Glomerular visceral epithelial cell (primary cell): Measurements from ENCODE around the gene FREY1.
A peak's percentile ranks its signal among the peaks of the same experiment; 100 is the strongest.
"Not testable (repeated sequence)": the region's sequence is repeated elsewhere in the genome, so short reads cannot be mapped to it uniquely, and the experiment has no call there.

Experiments used
- DNase-seq: peaks from one replicate; pipeline ENCODE4 v3.0.0-alpha.2; 2016; ENCODE audit errors: extremely low spot score

Gene FREY1

DNA sequence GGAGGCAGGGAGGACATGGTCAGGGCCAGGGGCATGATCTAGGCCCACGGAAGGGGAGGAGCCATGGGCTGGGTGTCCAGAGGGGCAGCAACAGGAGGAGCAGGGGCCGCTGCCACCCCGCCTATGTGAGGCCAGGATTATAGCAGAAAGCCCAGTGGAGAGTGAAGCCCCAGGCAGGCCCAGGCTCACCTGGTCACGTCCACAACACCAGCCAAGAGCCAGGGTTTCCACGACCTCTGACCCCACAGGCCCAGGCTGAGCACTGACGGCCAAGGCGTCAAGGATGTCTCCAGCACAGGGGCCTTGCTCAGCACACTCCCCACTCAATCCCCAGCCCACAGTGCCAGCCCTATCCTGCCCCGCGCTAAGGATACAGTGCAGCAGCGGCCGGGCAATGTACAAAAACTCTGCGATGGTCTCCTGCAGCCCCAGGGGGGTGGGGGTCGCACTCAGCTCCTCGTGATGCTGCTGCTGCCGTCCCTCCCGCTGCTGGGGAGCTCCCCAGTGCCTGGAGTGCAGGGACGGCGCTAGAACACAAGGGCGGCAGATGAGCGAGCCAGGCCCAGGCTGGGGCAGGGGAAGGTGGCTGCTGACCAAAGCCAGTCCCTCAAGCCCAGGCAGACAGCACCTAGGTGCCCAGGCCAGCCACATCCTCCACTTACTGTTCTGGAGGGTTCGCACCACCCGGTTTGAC is 7.0 kb upstream of the FREY1 start:
- DNase-seq = no peak

DNA sequence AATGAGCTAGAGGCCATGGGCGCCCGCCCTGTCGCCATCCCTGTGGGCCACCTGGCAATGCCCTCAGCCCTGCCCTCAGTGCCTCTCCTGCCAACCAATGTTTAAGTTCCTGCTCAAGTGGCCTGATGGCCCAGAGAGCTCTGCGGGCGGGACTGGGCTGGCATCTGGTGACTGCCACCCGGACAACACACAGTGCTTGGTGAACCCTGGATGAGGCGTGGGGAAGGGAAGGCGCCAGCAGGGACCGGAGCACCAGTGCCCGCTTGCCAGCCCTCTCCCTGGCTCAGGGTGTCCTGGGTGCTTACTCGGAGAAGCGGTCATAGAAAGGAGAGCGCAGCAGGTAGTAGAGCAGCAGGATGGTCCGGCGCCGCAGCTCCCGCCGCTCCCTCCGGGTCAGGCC is 6.4 kb upstream of the FREY1 start:
- DNase-seq = no peak

DNA sequence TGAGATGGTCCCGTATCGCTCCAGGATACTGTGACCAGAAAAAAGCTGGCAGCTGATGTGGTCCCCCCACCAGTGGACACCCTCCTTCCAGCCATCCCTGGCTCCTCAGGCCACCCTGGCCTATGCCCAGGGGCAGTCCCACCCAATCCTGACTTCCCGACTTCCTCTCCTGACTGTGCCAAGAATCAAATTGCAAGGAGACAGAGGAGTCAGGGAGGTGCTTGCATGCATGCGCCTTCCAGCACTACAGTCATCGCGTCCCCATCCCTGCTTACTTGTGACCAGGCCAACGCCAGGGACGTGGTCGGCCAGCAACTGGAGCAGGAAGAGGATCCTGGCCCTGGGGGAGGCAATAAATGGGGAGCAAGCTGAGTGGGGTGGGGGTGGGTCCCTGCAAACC is 3.6 kb upstream of the FREY1 start:
- DNase-seq = no peak

DNA sequence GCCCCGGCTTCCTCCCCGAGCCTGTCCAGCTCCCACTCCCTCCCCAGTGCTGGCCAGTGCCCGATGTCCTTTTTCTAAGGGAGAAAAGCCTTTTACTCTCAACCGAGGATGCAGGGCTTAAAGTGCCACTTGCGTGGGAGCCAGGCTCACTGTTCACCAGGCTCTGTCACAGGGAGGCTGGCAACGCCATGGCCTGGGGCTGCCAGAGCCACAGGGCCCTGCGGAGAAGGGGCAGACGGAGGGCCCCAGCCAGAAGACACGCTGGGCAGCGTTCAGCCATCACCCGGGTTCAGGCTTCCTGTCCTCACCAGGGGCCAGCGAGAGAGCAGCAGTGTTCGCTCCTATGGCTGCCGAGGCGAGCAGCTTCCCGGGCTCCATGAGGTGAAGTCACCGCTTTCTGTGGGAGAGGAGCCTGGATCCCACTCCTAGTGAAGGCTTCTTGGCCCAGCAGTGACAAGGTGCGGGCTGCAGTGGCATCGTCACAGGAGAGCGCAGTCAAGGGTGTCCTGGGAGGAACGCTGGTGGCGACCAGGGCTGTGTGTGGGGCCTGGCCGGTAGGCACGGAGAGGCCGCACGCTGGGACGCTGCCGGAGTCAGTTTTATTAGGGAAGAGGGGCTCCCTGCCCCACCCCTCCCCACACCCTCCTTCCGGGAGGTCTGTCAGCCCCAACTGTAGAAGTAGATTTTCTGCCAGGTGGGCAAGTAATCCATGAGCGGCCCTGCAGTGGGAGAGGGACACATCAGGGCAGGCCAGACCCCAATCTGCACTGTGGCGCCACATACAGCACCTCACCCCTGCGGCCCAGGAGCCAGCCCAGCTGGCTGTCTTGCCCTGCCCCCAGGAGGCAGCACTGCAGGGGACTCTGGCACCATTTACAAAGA is 2.8 kb upstream of the FREY1 start:
- no peak for DNase-seq

DNA sequence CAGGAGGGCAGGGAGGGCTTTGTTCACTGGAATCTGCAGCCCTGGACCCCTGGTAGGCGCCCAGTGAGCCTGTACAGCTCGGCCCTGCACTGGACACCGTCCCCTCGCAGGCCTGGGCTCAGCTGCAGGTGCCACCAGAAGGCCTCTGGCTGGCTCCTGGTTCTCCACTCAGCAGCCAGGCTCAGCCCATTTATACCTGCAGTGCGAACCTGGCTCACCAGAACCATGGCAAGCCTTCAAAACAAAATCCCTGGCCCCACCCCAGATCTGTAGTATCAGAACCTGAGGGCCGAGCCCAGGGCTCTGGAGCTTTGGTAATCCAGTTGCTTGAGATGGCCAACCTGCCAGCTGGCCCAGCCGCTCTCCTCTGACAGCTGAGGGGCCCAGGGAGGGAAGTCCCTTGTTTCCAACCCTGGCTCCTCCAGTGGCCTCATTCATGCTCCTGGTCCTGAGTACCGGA is 870 bp upstream of the FREY1 start:
- no peak for DNase-seq

DNA sequence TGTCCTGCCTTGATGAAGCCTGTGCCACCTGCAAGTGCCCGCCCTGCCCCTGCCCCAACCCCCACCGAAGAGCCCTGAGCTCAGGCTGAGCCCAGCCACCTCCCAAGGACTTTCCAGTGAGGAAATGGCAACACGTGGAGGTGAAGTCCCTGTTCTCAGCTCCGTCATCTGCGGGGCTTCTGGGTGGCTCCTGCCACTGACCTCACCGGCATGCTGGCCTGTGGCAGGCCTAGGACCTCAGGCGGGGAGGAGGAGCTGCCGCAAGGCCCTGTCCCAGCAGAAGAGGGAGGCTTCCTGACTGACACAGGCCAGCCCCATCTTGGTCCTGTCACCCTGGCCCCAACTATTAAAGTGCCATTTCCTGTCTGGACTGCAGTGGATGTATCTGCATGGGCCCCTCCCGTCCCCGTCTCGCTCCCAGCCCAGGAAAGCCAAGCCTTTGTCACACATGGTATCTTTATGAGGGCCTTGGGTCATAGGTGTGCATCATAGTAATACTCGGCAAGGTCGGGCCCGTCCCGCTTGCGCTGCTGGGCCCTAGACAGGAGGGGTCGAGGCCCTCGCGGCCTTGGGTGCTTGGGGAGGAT is 882 bp downstream of the FREY1 start:
- no peak for DNase-seq

DNA sequence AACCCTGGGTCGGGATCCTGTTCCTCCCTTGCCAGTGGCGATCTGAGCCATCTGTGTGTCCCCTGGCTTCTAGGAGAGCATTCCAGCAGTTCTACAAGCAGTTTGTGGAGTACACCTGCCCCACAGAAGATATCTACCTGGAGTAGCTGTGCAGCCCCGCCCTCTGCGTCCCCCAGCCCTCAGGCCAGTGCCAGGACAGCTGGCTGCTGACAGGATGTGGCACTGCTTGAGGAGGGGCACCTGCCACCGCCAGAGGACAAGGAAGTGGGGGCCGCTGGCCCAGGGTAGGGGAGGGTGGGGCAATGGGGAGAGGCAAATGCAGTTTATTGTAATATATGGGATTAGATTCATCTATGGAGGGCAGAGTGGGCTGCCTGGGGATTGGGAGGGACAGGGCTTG is 1.5 kb downstream of the FREY1 start:
- DNase-seq = not testable (repeated sequence)

DNA sequence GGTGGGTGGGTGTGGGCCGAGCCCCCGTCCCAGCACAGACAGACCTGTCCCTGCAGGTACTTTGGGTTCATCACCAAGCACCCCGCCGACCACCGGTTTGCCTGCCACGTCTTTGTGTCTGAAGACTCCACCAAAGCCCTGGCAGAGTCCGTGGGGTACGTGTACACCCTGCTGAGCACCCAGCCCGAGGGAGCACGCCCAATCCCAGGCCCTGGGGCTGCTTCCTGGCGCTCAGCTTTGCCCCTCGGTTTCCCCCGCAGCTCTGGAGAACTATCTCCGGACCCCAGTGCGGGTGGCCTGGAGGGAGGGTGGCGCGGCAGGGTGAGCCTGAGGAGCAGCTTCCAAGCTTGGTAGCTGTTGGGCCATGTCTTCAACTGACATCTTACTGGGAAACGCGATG is 2.0 kb downstream of the FREY1 start:
- DNase-seq = no peak

DNA sequence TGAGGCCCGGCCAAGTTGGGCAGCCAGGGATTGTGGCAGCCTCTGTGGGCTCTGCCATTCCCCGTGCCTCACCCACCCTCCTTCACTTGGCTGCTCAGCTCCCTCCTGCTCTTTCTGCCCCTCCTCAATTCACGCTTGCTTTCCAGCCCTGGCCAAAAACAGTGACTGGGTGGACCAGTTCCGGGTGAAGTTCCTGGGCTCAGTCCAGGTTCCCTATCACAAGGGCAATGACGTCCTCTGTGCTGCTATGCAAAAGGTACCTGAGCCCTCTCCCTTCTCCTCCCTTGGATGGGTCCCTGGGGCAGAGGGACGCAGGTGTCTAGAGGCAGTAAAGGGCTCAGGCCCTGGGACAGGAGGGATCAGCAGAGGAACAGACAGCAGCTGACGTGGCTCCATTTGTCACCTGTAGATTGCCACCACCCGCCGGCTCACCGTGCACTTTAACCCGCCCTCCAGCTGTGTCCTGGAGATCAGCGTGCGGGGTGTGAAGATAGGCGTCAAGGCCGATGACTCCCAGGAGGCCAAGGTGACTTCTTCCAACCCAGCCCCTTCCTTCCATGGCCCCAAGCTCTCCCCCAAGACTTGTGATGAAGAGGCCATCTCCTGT is 2.7 kb downstream of the FREY1 start:
- DNase-seq = no peak

DNA sequence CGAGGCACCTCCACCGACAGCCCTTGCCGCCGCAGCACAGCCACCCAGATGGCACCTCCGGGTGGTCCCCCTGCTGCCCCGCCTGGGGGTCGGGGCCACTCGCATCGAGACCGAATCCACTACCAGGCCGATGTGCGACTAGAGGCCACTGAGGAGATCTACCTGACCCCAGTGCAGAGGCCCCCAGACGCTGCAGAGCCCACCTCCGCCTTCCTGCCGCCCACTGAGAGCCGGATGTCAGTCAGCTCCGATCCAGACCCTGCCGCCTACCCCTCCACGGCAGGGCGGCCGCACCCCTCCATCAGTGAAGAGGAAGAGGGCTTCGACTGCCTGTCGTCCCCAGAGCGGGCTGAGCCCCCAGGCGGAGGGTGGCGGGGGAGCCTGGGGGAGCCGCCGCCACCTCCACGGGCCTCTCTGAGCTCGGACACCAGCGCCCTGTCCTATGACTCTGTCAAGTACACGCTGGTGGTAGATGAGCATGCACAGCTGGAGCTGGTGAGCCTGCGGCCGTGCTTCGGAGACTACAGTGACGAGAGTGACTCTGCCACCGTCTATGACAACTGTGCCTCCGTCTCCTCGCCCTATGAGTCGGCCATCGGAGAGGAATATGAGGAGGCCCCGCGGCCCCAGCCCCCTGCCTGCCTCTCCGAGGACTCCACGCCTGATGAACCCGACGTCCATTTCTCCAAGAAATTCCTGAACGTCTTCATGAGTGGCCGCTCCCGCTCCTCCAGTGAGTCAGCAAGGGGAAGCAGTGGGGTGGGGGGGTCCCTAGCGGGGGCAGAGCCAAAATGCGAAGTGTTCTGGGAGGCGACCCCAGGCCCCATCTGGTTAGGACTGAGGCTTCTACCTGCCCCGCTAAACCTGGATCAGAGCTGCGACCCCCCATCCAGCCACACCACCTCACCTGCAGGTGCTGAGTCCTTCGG is 4.4 kb downstream of the FREY1 start:
- no peak for DNase-seq

DNA sequence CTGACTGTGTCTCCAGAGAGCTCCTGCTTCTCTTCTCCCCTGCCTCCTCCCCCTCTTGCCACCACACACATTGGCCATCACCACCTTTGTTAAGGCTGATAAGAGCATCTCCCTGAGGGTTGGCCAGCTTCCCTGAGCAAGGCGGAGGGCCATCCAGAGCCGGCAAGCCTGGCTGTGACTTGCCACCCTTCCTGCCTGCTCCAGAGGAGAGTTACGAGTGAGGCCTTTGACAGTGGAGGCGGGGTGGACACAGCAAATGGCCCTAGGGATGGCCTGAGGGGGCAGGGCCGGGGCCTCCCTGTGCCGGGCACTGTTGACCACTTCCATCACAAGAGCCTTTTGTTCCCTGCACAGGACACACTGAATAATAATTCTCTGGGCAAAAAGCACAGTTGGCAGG is 5.4 kb downstream of the FREY1 start:
- no peak for DNase-seq

DNA sequence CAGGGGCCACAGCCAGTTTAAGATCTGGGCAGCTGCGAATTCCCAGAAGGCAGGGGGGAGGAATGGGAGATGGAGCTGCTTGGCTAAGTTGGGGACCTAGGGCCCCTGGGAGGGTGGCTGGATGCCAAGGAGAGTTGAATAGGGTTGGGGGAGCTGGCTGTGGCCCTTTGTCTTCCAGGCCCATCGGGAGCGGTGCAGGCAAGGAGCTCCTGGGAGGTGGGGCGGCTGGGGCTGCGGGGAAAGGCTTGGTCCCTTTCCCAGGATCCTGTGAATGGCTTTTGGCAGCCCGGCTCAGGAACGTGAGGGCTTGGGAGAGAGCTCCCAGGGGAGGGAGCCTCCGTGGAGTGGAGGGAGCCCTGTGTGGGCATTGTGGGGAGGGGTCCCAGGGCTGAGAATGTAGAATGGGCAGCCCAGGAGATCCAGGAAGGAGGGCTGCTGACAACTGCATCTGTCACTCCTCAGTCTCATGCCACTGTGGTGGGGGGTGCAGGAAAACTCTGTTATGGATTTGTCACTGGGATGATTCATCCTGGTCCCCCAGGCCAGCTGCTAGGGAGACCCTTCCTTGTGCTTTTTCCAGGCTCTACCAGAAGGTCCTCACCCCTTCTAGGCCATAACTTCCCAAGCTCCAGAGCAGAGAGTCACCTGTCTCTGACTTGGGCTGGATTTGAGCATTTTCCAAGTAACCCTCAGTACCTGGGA is 6.0 kb downstream of the FREY1 start:
- no peak for DNase-seq

DNA sequence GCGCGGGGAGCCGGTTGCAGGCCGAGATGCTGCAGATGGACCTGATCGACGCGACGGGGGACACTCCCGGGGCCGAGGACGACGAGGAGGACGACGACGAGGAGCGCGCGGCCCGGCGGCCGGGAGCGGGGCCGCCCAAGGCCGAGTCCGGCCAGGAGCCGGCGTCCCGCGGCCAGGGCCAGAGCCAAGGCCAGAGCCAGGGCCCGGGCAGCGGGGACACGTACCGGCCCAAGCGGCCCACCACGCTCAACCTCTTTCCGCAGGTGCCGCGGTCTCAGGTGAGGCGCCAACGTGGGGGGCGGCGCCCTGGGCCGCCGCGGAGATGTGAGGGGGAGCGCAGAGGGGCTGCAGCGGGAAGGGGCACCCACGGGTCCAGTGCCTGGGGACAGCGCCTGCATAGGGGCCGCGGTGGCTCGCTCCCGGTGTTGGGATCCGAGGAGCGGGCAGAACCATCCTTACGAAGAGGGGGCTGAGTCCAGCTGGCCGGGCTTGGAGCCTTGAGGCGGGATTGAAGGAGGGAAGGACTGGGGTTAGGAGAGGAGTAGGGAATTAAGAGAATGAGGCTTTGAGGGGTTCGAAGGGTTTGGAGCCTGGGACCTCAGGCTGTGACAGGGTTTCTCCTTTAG is 6.8 kb downstream of the FREY1 start:
- not testable (repeated sequence) for DNase-seq

DNA sequence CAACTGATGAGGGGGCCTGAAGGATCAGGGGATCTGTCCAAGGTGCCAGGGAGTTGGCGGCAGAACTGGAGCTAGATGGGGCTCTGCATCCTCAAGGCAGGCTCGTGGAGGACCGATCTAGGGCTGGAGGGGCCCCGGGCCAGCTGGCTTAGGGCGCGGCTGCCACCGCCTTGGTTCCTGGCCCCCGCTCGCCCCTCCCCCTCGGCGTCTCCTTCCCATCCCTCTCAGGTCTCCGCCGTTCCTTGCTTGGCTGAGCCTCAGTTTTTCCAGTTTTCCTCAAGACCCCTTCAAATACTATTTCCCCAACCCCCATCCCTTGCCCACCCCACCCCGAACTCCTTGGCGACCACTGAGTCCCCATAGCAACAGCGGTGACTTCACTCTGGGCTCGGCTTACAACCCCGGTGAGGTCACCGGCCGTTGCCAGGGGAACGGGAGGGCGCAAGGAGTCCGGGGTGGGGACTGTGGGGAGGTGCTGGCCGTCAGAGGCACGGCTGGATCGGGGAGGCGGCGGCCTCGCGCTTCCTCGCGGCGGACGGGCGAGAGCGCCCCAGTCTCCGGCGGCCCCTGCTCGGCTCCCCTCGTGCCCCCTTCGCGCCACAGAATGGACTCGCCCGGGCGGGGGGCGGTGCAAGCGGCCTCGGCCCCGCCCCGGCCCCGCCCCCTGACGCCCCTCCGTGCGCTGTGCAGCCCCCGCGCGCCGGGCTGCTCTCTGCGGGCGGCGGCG is 7.5 kb downstream of the FREY1 start:
- DNase-seq = peak; percentile 88

DNA sequence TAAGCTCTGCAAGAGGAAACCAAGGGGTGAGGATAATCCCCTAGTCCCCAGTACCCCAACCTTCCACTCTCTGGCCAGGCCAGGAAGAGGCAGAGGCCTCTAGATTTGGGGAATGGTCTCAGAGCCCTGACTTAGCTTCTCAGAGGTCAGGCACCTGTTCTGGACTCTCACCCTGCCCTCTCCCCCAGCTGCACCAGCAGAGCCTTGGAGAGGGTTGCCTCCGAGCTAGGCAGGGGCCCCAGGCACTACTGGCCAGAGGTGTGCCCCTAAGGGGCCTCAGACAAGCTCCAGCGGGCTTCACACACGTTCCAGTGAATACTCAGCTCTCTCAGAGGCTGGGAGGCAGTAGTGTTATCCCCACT is 8.0 kb downstream of the FREY1 start:
- DNase-seq = no peak

DNA sequence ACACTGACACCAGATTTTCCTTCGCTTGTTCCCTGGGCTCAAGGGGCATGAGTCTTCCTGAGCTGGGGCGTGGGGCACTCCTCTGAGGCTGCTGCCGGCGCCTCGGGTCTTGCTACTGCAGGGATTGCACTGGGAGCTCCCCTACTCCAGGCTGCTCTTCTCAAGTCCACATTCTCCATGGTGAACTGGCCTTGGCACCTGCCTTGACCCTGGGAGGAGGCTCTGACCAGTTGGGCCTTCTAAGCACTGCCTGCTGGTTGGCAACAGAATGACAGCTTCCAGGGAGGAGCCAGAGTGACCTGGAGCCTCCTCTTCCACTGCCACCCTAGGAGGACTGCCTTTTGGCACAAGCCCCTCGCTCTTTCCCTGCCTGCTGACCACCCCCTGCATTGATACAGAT is 9.5 kb downstream of the FREY1 start:
- DNase-seq = no peak

DNA sequence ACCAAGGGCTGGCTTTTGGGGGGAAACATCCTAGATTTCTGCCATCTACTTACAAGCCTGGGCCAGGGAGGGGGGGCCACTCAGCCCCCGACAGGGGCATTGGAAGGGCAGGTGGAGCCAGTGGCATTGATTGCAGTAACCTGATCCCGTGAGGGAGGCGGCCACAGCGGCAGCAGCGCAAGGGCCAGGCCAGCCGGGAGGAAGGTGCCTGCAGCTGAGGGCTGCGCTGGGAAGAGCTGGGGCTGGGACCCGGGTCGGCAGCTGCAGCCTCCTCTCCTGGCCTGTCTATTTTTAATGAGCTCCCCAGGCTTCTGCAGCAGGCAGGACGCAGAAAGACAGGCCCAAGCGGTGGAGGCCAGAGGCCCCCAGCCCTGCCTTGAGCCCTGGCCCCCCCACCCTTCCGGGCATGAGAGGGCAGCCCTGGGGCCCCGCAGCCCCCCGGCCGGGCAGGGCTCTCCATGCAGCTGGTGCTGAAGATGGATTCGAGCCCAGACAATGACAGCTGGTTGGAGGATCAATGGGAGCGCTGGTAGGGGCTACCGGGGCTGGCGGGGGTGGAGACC is 10.6 kb downstream of the FREY1 start:
- DNase-seq = no peak

DNA sequence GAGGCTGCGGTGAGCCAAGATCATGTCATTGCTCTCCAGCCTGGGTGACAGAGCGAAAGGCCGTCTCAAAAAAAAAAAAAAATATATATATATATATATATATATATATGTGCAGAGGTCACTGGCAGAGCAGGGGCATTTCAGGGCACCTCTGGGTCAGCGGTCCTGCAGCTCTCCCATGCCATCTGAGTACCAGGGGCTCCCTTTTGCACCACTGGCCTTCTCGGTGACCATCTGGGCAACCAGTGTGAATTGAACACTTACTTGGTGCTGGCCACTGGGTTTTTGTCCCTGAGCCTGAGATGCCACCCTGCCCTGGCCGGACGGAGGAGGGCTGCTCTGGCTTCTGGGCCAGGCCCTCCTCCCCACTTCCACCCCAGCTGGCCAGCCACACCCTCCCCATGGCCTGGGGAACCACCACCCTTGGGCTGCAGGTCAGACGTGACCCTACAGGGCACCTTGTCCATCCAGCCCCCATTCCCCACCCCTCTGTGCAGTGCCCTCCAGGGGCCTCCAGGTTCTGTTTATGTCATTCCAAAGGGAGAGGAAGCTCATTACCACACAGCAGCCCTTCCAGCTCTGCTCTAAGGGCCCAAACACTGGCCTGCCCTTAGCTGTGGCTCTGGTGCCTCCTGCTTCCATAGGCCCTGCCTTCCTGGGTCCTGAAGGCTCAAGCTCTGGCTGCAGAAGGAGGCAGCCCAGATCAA is 11.4 kb downstream of the FREY1 start:
- no peak for DNase-seq
